PC-9 (cell line): ENCODE data around the gene ADAMTS16.

Experiments used
- CTCF ChIP-seq: fragments of 200-600 bp; sonication (generic); conservative IDR thresholded peaks from 2 replicates; pipeline ENCODE4 v1.6.1; 2017; ENCODE audit warnings: mixed run types, antibody characterized with exemption, mild to moderate bottlenecking, moderate library complexity
- EZH2 ChIP-seq: fragments of 200-600 bp; sonication (generic); IDR thresholded peaks from 2 replicates; pipeline ENCODE4 v1.8.0; 2017; ENCODE audit warnings: antibody characterized with exemption, low read depth

- TF ChIP-seq CTCF (no peak), EZH2 (no peak)
These were observed 136.9 kb downstream of the ADAMTS16 start for GRCh38 chr5:5276951-5277517.
